ENCODE results near the gene PPP1R17.

DNA sequence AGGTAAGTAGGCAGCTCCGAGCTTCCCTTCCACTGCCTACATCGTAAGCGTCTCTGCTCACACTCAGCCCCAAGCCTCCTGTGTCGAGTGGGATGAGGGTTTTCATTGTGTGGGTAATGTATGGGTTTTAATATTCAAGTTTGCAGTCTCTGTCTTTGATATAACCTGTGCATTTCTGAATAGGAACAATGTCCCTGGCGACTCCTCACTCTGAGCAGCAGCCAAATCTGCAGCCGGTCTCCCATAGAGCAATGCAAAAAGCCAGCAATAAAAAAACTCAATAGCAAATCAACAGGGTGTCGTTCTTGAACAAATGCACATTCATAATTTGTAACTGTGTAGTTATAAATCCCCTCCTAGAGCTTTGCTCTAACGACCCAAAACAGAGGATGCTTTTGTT, 33.4 kb downstream of the PPP1R17 start:
- TF ChIP-seq POLR2A (IDR thresholded peaks at IDR 0.05) (no peak), CTCF (IDR thresholded peaks at IDR 0.05) (no peak)

Data from Peyer's patch (tissue), 4 donors.